HepG2 (cell line): ENCODE measurements around the gene SIDT1. TPM values are rescaled to one million over a fixed set of nuclear protein-coding genes. Genes with fewer than 3 reads are reported as not detected.
A peak's percentile ranks its signal among the peaks of the same experiment; 100 is the strongest.

ENCODE experiments used
- ATAC-seq: fragments of 200-7000 bp; cut with Tn5 transposase; 3 replicates; pipeline ENCODE4 v1.9.1; 2020; ENCODE audit warnings: mild to moderate bottlenecking, moderate library complexity
- BruUV-seq: library from RNA; stranded (reverse); fragments of 400-500 nt; replicated peaks from 2 replicates; lab custom pipeline; 2021; lab: Mats Ljungman, UMichigan
- CTCF ChIA-PET: fragments of 300-600 bp; formaldehyde crosslinking; extraction: SDS; loops from one replicate; lab custom pipeline; 2021; ENCODE audit warnings: low total read pairs, inconsistent platforms, low intra/inter-chr PET ratio; lab: Yijun Ruan, JAX
- POLR2A ChIA-PET: fragments of 350-600 bp; sonication (Branson Sonifier 250); formaldehyde crosslinking; loops from one replicate; lab custom pipeline; 2020; ENCODE audit warnings: antibody characterized with exemption, inconsistent platforms; lab: Yijun Ruan, JAX
- DNase-seq: peaks from one replicate; pipeline ENCODE4 v3.0.0-alpha.2; 2015; ENCODE audit warnings: low spot score
- FAIRE-seq: peaks from 3 replicates; lab custom pipeline; 2011; peaks lifted over from hg19 to GRCh38; lab: Jason Lieb, UNC
- H2AFZ ChIP-seq: one replicate; pipeline ENCODE4 v1.6.1; 2011; ENCODE audit warnings: low read length, inconsistent platforms
- H3K27ac ChIP-seq: fragments of 300-600 bp; 3 replicates; pipeline ENCODE4 v1.8.0; 2011; ENCODE audit warnings: mixed run types, mild to moderate bottlenecking, mixed read lengths, low read length, inconsistent platforms; ENCODE audit not compliant: insufficient read depth; ENCODE audit errors: extremely low read length
- H3K27me3 ChIP-seq, 2 experiments: fragments of 200-600 bp in 1 of 2; 2 replicates in 1 of 2; 3 replicates in 1 of 2; pipeline versions ENCODE4 v1.6.0 to v1.8.0; 2011; ENCODE audit warnings: low read length in 2 of 2, mild to moderate bottlenecking in 2 of 2, moderate library complexity in 2 of 2, inconsistent platforms in 1 of 2; ENCODE audit not compliant: insufficient read depth in 2 of 2, control insufficient read depth in 1 of 2
- H3K36me3 ChIP-seq, 2 experiments: fragments of 200-600 bp in 1 of 2; replicated peaks in 1 of 2; 2 replicates in 1 of 2; 3 replicates in 1 of 2; pipeline versions ENCODE4 v1.5.1 to v1.8.0; 2011; ENCODE audit warnings: low read length in 2 of 2, inconsistent platforms in 1 of 2; ENCODE audit not compliant: insufficient read depth in 2 of 2, control insufficient read depth in 1 of 2
- H3K4me1 ChIP-seq: 2 replicates; pipeline ENCODE4 v1.5.1; 2012; ENCODE audit warnings: low read length, inconsistent platforms; ENCODE audit not compliant: insufficient read depth
- H3K4me2 ChIP-seq: 2 replicates; pipeline ENCODE4 v1.6.0; 2011; ENCODE audit warnings: low read depth, low read length, inconsistent platforms
- H3K4me3 ChIP-seq, 3 experiments: fragments of 200-600 bp in 1 of 3; sonication (generic), shearing (Covaris generic) in 1 of 3; replicated peaks in 1 of 3; 2 replicates each; pipeline ENCODE4 v1.5.1; 2011 to 2016; ENCODE audit warnings: low read length in 3 of 3, inconsistent platforms in 2 of 3, low read depth in 2 of 3, mild to moderate bottlenecking in 2 of 3, control low read depth in 1 of 3, mixed read lengths in 1 of 3; ENCODE audit not compliant: insufficient read depth in 1 of 3
- H3K79me2 ChIP-seq: one replicate; pipeline ENCODE4 v1.6.1; 2011; ENCODE audit warnings: low read length, inconsistent platforms; ENCODE audit not compliant: insufficient read depth
- H3K9ac ChIP-seq: 2 replicates; pipeline ENCODE4 v1.6.0; 2011; ENCODE audit warnings: mild to moderate bottlenecking, low read depth, low read length, inconsistent platforms; ENCODE audit not compliant: insufficient read depth
- H3K9me3 ChIP-seq: 2 replicates; pipeline ENCODE4 v1.5.1; 2012; ENCODE audit warnings: mild to moderate bottlenecking, low read length
- H4K20me1 ChIP-seq: 2 replicates; pipeline ENCODE4 v1.6.0; 2011; ENCODE audit warnings: inconsistent platforms, mild to moderate bottlenecking, low read length, moderate library complexity; ENCODE audit not compliant: insufficient read depth
- BRCA1 ChIP-seq: sonication (generic); formaldehyde crosslinking; IDR thresholded peaks from 2 replicates; pipeline ENCODE4 v1.4.0; 2020; ENCODE audit warnings: missing genetic modification reagents
- DMAP1 ChIP-seq: IDR thresholded peaks from 2 replicates; pipeline ENCODE4 v1.6.1; 2016
- DMTF1 ChIP-seq: sonication (generic); formaldehyde crosslinking; IDR thresholded peaks from 2 replicates; pipeline ENCODE4 v1.4.0; 2020; ENCODE audit warnings: mild to moderate bottlenecking, missing genetic modification reagents
- JUNB ChIP-seq: sonication (generic); formaldehyde crosslinking; IDR thresholded peaks from 2 replicates; pipeline ENCODE4 v1.8.0; 2022; ENCODE audit warnings: missing genetic modification reagents, mild to moderate bottlenecking, borderline replicate concordance
- KDM5B ChIP-seq: sonication (generic); formaldehyde crosslinking; IDR thresholded peaks from 2 replicates; pipeline ENCODE4 v1.4.0; 2020; ENCODE audit warnings: missing genetic modification reagents, mild to moderate bottlenecking, borderline replicate concordance
- MATR3 ChIP-seq: sonication (generic); formaldehyde crosslinking; IDR thresholded peaks from 2 replicates; pipeline ENCODE4 v1.4.0; 2020; ENCODE audit warnings: missing genetic modification reagents
- NFRKB ChIP-seq: fragments of 450-650 bp; IDR thresholded peaks from 2 replicates; pipeline ENCODE4 v1.6.1; 2017
- POGK ChIP-seq: sonication (generic); formaldehyde crosslinking; conservative IDR thresholded peaks from 2 replicates; pipeline ENCODE4 v1.8.0; 2022; ENCODE audit warnings: mild to moderate bottlenecking, moderate library complexity, missing genetic modification reagents
- RAD21 ChIP-seq: fragments of 450-650 bp; formaldehyde crosslinking; IDR thresholded peaks from 2 replicates; pipeline ENCODE4 v1.5.0; 2020; ENCODE audit warnings: mild to moderate bottlenecking
- SPEN ChIP-seq: sonication (generic); formaldehyde crosslinking; IDR thresholded peaks from 2 replicates; pipeline ENCODE4 v1.5.1; 2020; ENCODE audit warnings: low read depth, mild to moderate bottlenecking, missing genetic modification reagents
- STAG1 ChIP-seq: sonication (generic); formaldehyde crosslinking; IDR thresholded peaks from 2 replicates; pipeline ENCODE4 v1.4.0; 2020; ENCODE audit warnings: missing genetic modification reagents
- TOPORS ChIP-seq: sonication (generic); formaldehyde crosslinking; IDR thresholded peaks from 2 replicates; pipeline ENCODE4 v1.8.0; 2023; ENCODE audit warnings: mild to moderate bottlenecking, missing genetic modification reagents
- TRAFD1 ChIP-seq: sonication (generic); formaldehyde crosslinking; IDR thresholded peaks from 2 replicates; pipeline ENCODE4 v1.5.1; 2020; ENCODE audit warnings: missing genetic modification reagents, mild to moderate bottlenecking, borderline replicate concordance
- ZKSCAN1 ChIP-seq: fragments of 150-350 bp; IDR thresholded peaks from 2 replicates; pipeline ENCODE4 v1.6.1; 2014; ENCODE audit warnings: low read length
- ZMAT5 ChIP-seq: sonication (generic); formaldehyde crosslinking; IDR thresholded peaks from 2 replicates; pipeline ENCODE4 v1.5.0; 2020; ENCODE audit warnings: mild to moderate bottlenecking, low read depth, missing genetic modification reagents, borderline replicate concordance
- ZNF432 ChIP-seq: sonication (generic); formaldehyde crosslinking; IDR thresholded peaks from 2 replicates; pipeline ENCODE4 v1.5.0; 2020; ENCODE audit warnings: missing genetic modification reagents, mild to moderate bottlenecking, borderline replicate concordance
- ZNF562 ChIP-seq: sonication (generic); formaldehyde crosslinking; IDR thresholded peaks from 2 replicates; pipeline ENCODE4 v1.8.0; 2022; ENCODE audit warnings: missing genetic modification reagents, borderline replicate concordance
- in situ Hi-C: cut with HindIII; loops from 2 replicates; pipeline ENCODE4 v1.10.0; 2017; ENCODE audit warnings: low pct_unique_long_range_greater_than_20kb; ENCODE audit not compliant: extremely low pct_ligation_motif_present
- intact Hi-C: fragments of 100-400 bp; cut with micrococcal nuclease; formaldehyde crosslinking; loops from one replicate; pipeline ENCODE4 v1.10.0; 2022; ENCODE audit not compliant: unreplicated experiment
- polyA plus RNA-seq, 8 experiments: library from polyadenylated mRNA; depleted of rRNA in 3 of 8; stranded (reverse) in 7 of 8; unstranded in 1 of 8; fragments of >200 nt; fragmentation: Illumina TruSeq in 4 of 8; extraction: Trizol in 4 of 8; gene quantifications; 2 replicates each; pipeline versions ENCODE4 v1.2.1 to v1.2.3, GENCODE V29; 2011 to 2016; ENCODE audit warnings: low read depth in 4 of 8, missing spikeins in 1 of 8, mixed read lengths in 1 of 8; ENCODE audit not compliant: insufficient read depth in 1 of 8
- total RNA-seq, 5 experiments: library from RNA; depleted of rRNA; stranded (reverse); fragments of >200 nt; fragmentation: Illumina TruSeq; extraction: Trizol; gene quantifications; 2 replicates each; pipeline ENCODE4 v1.2.3, GENCODE V29; 2016; ENCODE audit warnings: low read depth in 1 of 5
- TF ChIP-seq, protein P1 (sequence below): sonication (generic); formaldehyde crosslinking; IDR thresholded peaks from 2 replicates; pipeline ENCODE4 v1.5.1; 2020; ENCODE audit warnings: missing genetic modification reagents, mild to moderate bottlenecking, borderline replicate concordance

The SIDT1 gene
- total and polyA plus RNA-seq, 2 of the 13 experiments (the other 11 are each of a cell fraction or from before 2014, with no cell fraction given) = 0.07 TPM

DNA sequence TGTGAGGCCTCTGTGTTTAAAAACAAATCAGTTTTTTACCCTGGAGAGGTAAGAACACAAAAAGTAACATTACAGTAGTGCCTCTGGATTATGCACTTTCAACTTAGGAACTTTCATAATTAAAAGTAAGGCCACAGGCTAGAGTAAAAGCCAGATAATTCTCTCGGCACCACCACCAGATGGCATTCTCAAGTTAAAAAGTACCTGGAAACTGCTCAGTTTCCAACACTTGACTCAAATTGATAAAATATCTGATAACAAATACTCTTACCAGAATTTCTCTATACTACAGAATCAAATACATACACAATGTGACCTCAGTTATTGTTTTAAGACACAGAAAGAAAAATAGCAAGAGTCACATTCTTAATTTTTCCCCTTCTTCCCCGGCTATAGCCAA lies 37.3 kb upstream of the SIDT1 start (continued):
- TF ChIP-seq TRAFD1 = no peak
- TF ChIP-seq STAG1 (CRISPR knock-in tag) = peak; percentile 45
- no peak for TF ChIP-seq ZNF562 (CRISPR knock-in tag)
- TF ChIP-seq RAD21 (CRISPR knock-in tag) = peak; percentile 53; the same call in 1 of the 2 replicates
- no peak for TF ChIP-seq ZKSCAN1
- no peak for TF ChIP-seq DMTF1 (CRISPR knock-in tag)
- TF ChIP-seq DMAP1 (CRISPR knock-in tag) = no peak
- TF ChIP-seq, protein P1, sequence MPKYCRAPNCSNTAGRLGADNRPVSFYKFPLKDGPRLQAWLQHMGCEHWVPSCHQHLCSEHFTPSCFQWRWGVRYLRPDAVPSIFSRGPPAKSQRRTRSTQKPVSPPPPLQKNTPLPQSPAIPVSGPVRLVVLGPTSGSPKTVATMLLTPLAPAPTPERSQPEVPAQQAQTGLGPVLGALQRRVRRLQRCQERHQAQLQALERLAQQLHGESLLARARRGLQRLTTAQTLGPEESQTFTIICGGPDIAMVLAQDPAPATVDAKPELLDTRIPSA (CRISPR knock-in tag) = no peak

GRCh38 chr3:113496924-113497323 lies 35.4 kb upstream of the SIDT1 start:
- in situ Hi-C loops = loop anchor here (10.0 kb wide), 2 partner anchors 78 to 128 kb away; no protein-coding TSS in a partner anchor
- TF ChIP-seq ZMAT5 (no peak), TOPORS (CRISPR knock-in tag) (no peak), BRCA1 (no peak), ZNF432 (CRISPR knock-in tag) (no peak), KDM5B (CRISPR knock-in tag) (no peak), MATR3 (no peak), JUNB (no peak), NFRKB (no peak), SPEN (CRISPR knock-in tag) (no peak), POGK (CRISPR knock-in tag) (no peak)
- CTCF ChIA-PET = no interaction called here
- no peaks in the 10 kb centered on the region for H3K4me1 ChIP-seq
- no peak for DNase-seq
- BruUV-seq = no TSS peak
- no peaks in the 10 kb centered on the region for H3K9me3 ChIP-seq
- no peak overlapping the region for H2AFZ ChIP-seq
- POLR2A ChIA-PET = no interaction called here
- no peaks in the 10 kb centered on the region for H3K27me3 ChIP-seq
- H3K9ac ChIP-seq = no peak overlapping the region
- H3K79me2 ChIP-seq = no peaks in the 10 kb centered on the region
- intact Hi-C loops = no loop called here
- H3K4me2 ChIP-seq = no peak overlapping the region
- H3K36me3 ChIP-seq = peaks cover 1 to 30% of the 10 kb centered on the region in 2 experiments; a peak in 2 of 5 replicates
- no peak for FAIRE-seq
- H4K20me1 ChIP-seq = no peaks in the 10 kb centered on the region
- no peak overlapping the region for H3K27ac ChIP-seq
- H3K4me3 ChIP-seq = no peak overlapping the region
- no peak for ATAC-seq
